SK-N-DZ (cell line): ENCODE results near the gene ZSWIM8.
"Not testable (repeated sequence)": the region's sequence is repeated elsewhere in the genome, so short reads cannot be mapped to it uniquely, and the experiment has no call there.

Source experiments
- DNase-seq: peaks from one replicate; pipeline ENCODE4 v3.0.0-alpha.2; 2015; ENCODE audit warnings: low spot score

The ZSWIM8 gene

GRCh38 chr10:73814276-73814895 lies 29.0 kb downstream of the ZSWIM8 start:
- no peak for DNase-seq

- no peak for DNase-seq
These were observed 29.7 kb downstream of the ZSWIM8 start for GRCh38 chr10:73814896-73815718.

- DNase-seq: no peak
These were observed 30.3 kb downstream of the ZSWIM8 start for GRCh38 chr10:73815719-73816030.

DNA sequence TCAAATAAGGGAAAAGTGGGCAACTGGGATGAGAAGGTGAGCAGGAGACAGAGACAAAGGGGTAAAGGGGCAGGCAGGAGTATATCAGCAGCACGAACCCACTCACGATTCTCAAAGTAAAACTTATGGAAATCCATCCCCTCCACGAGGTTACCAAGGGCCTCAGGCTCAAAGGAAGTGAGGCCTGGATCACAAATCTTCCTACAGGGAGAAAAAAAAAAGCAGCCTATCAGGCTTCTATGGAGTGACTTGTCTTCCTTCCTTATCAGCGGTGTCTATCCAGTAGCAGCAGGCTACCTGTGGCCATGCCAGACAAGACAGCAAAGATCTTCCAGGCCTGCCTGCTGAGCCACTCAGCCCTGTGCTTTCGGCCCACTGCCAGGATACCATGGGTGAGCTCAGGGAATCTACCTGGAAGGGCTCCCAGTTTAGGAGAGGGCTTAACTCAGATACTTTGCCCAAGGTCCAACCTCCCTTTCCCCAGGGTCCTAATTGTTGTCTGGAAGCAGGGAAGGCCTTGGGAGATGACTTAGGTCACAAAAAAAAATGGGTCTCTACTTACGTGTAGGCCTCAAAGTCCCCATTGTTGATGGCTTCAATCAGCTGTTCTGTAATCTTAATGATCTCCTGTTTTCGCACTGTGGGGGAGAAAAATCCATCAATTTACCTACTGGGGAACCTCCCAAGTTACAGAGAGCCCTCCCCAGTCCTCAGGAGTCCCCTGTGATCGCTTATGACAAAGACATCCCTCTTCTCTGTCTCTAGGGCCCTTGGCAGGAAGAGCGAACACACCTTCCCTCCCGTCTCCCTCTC lies 31.7 kb downstream of the ZSWIM8 start:
- no peak for DNase-seq

DNA sequence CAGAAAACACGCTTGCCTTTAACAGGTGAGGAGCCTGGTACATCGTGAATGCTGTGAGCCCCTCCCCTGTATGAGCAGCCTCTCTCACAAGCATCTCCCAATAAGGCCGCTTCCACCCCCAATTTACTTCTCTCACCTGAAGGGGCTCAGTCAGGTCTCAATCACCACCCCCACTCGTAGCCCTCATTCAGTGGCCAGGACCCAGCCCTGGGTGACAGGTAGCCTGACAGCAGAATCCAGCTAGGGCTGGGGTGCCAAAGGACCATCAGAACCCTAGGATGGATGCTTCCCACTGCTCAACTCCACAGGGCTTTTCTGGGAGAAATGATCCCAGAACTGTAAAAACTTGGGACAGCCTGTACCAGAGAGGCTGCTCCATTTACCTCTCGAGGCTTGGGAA lies 32.4 kb downstream of the ZSWIM8 start:
- DNase-seq: no peak

GRCh38 chr10:73818402-73818801 lies 33.0 kb downstream of the ZSWIM8 start:
- DNase-seq: no peak

GRCh38 chr10:73819081-73819480 lies 33.7 kb downstream of the ZSWIM8 start:
- DNase-seq: no peak

DNA sequence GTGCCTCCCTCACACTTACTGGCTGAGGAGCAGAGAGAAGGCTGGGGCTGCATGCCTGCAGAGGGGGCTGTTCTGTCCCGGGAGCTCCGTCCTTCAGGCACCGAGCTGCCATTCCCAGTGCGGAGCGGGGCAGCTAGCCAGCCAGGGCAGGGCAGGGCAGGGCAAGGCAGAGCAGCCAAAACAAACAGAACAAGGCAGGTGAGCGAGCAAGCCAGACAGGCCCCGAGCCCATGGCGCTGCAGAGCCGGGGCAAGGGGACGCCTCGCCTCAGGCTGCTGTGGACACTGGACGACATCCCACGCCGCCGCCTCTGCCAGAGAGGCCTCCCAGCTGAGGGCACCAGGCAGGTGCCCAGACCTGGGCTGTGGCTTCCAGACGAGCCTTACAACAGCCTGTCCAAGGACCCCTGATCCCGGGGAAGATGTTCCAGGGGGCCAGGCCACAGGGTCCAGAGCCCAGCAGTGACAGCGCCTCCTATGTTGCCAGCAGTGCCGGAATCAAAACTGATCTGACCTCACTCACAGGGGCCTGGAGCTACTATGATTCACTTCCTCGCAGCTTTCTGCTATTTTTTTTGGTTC lies 34.2 kb downstream of the ZSWIM8 start:
- DNase-seq: no peak

- no peak for DNase-seq
These were observed 38.0 kb downstream of the ZSWIM8 start for GRCh38 chr10:73823391-73823790.

DNA sequence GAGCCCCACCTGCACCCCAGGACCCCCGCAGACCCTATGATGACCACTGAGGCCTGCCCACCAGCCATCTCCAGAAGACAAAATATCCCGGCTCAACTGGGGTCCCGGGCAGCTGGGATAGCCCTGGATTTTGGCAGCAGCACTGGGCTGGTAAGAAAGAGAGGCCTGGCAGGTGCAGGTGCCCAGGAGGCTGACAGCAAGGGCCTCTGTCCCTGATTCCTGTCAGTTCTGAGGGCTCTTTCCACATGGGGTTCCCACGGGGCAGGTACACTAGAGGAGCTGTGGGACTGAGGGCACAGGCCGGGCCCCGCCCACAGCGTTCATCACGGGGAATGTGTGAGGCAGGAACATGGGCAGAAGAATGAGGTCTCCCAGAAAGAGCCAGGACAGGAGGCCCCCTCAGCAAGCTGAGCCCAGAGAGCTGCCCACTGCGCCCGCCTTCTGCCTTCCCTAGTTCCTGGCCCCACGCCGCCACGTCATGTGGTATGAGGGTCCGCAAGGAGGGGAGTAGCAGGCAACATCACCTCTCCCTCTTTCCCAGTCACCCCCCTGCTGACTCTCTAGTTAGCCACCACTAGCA lies 38.8 kb downstream of the ZSWIM8 start:
- no peak for DNase-seq

GRCh38 chr10:73827346-73828089 lies 42.1 kb downstream of the ZSWIM8 start:
- DNase-seq: no peak

DNA sequence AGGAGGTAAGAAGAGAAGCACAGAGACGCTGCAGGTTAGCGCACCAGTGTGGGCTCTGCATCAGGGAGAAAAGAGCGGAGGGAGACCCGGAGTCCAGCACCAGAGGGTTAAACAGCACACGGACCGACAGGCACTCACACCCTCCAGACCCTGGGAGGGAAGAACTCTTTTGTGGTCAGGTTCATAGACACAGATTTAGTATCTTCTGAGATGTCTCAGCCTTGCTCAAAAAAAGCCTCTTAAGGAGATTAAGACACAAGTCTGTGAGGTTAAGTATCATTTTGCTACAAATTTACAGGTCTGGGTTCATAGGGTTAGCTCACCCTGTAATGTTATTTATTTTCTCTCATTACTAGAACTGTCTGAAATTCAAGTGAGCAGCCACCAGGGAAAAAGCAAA lies 42.8 kb downstream of the ZSWIM8 start:
- no peak for DNase-seq

GRCh38 chr10:73829090-73829489 lies 43.7 kb downstream of the ZSWIM8 start:
- DNase-seq: not testable (repeated sequence)

- DNase-seq: no peak
These were observed 51.1 kb downstream of the ZSWIM8 start for GRCh38 chr10:73836427-73836980.

GRCh38 chr10:73837072-73837471 lies 51.7 kb downstream of the ZSWIM8 start:
- no peak for DNase-seq

GRCh38 chr10:73838008-73838567 lies 52.7 kb downstream of the ZSWIM8 start:
- DNase-seq: no peak

DNA sequence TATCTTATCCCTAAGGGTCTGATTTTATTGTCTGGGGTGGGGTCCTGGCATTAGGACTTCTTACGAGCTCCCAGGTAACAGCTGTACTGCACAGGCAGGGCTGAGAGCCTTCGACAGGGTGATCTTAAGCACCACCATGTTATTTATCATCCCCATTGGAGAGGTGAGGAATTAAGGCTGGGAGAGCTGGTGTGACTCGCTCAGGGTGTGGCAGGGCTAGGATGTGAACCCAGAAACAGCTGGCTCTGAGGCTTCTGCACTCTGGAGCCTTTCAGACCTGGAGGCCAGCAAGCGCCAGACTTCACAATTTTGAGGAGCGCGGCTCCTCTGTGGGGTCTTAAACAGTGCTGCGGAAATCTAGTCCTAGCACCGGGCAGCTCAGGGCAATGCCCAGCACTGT lies 53.4 kb downstream of the ZSWIM8 start:
- DNase-seq: no peak

DNA sequence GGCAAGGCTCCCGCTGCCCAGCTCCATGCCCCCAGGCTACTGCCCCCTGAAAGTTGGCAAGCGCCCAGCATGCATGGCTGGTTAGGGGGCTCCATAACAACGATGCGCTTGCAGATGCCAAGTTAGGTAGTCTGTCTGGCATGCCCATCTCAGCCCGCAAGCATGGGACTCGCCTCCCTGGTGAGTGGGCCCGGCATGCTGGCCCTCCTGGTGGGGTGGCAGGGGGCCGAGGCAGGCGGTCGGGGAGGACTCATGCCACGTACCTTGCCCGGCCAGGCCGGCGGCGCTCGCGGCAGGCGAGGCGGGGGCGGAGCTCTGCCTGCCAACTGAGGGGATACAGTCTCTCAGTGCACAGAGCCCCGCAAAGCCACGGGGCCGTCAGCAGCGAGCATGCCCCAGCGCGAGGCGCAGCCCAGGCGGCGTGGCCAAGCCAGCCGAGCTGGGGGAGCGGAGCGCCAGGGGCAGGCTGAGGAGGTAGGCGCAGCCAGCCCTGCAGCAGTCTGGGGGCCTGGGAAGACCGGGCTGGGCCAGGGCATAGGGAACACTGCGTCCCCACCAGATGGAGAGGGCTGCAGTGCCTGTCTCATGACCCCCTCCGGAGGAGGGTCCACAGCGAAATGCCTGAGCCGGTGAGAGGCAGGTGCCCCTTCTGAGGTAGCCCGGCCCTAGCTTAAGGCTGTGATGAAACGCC lies 54.0 kb downstream of the ZSWIM8 start:
- no peak for DNase-seq

DNA sequence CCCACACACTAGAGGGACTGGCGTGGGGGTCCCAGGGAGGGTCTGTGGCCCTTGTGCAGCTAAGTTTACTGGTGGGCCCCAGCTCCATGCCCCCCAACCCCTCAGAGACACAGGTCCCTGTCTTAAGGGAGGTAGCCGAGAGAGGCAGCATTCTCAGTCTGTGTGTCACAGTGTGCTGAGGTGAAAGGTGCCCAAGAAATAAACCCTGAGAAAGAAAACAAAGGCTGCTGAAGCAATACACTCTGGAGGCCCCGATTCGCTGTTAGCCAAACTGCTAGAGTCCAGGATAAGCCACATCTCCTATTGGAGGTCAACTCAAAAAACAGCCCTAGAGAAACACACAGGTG lies 54.6 kb downstream of the ZSWIM8 start:
- DNase-seq: no peak
